Heart right ventricle (tissue), 16 donors: ENCODE data around the gene RASGEF1C. TPM values are rescaled to one million over a fixed set of nuclear protein-coding genes. Genes with fewer than 3 reads are reported as not detected.
A peak's percentile ranks its signal among the peaks of the same experiment; 100 is the strongest.

Experiments used
- ATAC-seq, 8 donors: fragments of 200-7000 bp; cut with Tn5 transposase; one replicate each; pipeline ENCODE4 v1.9.1; 2020; ENCODE audit warnings: mild to moderate bottlenecking in 8 of 8, moderate library complexity in 8 of 8, moderate number of reproducible peaks in 1 of 8
- DNase-seq, 2 donors: peaks; one replicate each; pipeline ENCODE4 v3.0.0-alpha.2; 2020
- H3K27ac ChIP-seq, 10 donors: fragments of 200-600 bp; sonication (generic) in 2 of 10; one replicate each; pipeline versions ENCODE4 v1.5.0 to v1.8.0; 2020 to 2022; ENCODE audit warnings: mild to moderate bottlenecking in 3 of 10
- H3K27me3 ChIP-seq, 7 donors: fragments of 200-600 bp; one replicate each; pipeline ENCODE4 v1.8.0; 2021 to 2022; ENCODE audit warnings: mild to moderate bottlenecking in 2 of 7
- H3K36me3 ChIP-seq, 9 donors: fragments of 200-600 bp; sonication (generic) in 1 of 9; one replicate each; pipeline versions ENCODE4 v1.5.0 to v1.8.0; 2020 to 2022; ENCODE audit warnings: mild to moderate bottlenecking in 2 of 9
- H3K4me1 ChIP-seq, 9 donors: fragments of 200-600 bp; sonication (generic) in 1 of 9; one replicate each; pipeline versions ENCODE4 v1.5.0 to v1.8.0; 2020 to 2022; ENCODE audit warnings: mild to moderate bottlenecking in 4 of 9
- H3K4me3 ChIP-seq, 10 donors: fragments of 200-600 bp; sonication (generic) in 2 of 10; one replicate each; pipeline versions ENCODE4 v1.5.0 to v1.8.0; 2020 to 2022; ENCODE audit warnings: mild to moderate bottlenecking in 7 of 10, moderate library complexity in 2 of 10
- H3K9me3 ChIP-seq, 11 donors: fragments of 200-600 bp in 10 of 11; sonication (generic) in 2 of 11; one replicate each; pipeline versions ENCODE4 v1.5.0 to v1.8.0; 2013 to 2022; ENCODE audit warnings: mild to moderate bottlenecking in 2 of 11, control low read depth in 1 of 11, moderate library complexity in 1 of 11
- CTCF ChIP-seq, 9 donors: fragments of 200-600 bp; sonication (generic) in 2 of 9; IDR thresholded peaks; one replicate each; pipeline versions ENCODE4 v1.5.0 to v1.8.0; 2021 to 2022; ENCODE audit warnings: antibody characterized with exemption in 9 of 9, mild to moderate bottlenecking in 5 of 9, moderate library complexity in 1 of 9
- WGBS, 2 donors: extraction: QIAGEN DNeasy Blood & Tissue Kit; methylation state at CpG; one replicate each; pipeline ENCODE4 v1.1.7; 2013; ENCODE audit warnings: inconsistent platforms in 1 of 2; 5-methylcytosine and 5-hydroxymethylcytosine counted together
- intact Hi-C, 10 donors: fragments of 100-400 bp; cut with DNase I; formaldehyde crosslinking; loops; one replicate each; pipeline versions ENCODE4 v1.11.1 to v1.14.2; 2022
- polyA plus RNA-seq, 2 donors: library from polyadenylated mRNA; stranded (reverse); fragments of 200-250 nt; gene quantifications; one replicate each; pipeline ENCODE4 v1.2.3, GENCODE V29; 2013
- total RNA-seq, 10 donors: library from RNA; stranded (reverse); fragmentation: NEBNext Ultra II Directional in 3 of 10; extraction: Animal tissue kit (Norgen Biotek cat#: 25700) in 3 of 10; gene quantifications; one replicate each; pipeline versions ENCODE4 v1.2.1 to v1.2.4, GENCODE V29; 2021 to 2023
- donor health status: Arrhythmogenic right ventricular cardiomyopathy.
- donor health status: ischemic (EF 13 %, LVEDD 7.1; RV severe dilation, severe dysfunction).
- donor health status: healthy with polysubstance abuse.
- donor health status: DM: no; HTN: yes; CAD: no.
- donor health status: DM: no; HTN: no; CAD: no.
- donor health status: ischemic (EF 25% LVEDD 6.9; RV normal size, moderate dysfunction).
- donor health status: ischemic (EF 25% LVEDD 5.7; RV mildly dilated, moderate dysfunction).
- donor health status: healthy.
- donor health status: DM: yes; HTN: yes; CAD: no.
- donor health status: Ischemic cardiomyopathy.
- donor health status: ischemic (EF 35%, LVEDD 5.7; RV mildly dilated, moderate dysfunction).
- donor health status: nonischemic (EF 11% LVEDD 7.7; RV severe dilation, severe dysfunction).
- donor health status: DM: yes; HTN: yes; CAD: no.
- donor health status: PGD.
- donor health status: ischemic (EF 29% LVEDD 5.4; RV normal size, mild dysfunction).
- donor health status: nonischemic (EF 23%, LVEDD 6.1; RV moderate dilation, normal function).

The RASGEF1C gene
- total and polyA plus RNA-seq, 12 donors = 0.17 to 0.59 (median 0.26) TPM; not detected in 6

- intact Hi-C loops = loop anchor here in 3 of 10 donors (5.0 to 10.0 kb wide), 3 partner anchors 84 to 341 kb away; no protein-coding TSS in a partner anchor
- H3K9me3 ChIP-seq = no peaks in the 10 kb centered on the region
- no peak overlapping the region for H3K4me3 ChIP-seq
- ATAC-seq = peak in 1 of 8 donors; percentile 15
- peaks cover 0 to 22% (median 15%) of the 10 kb centered on the region in 7 donors for H3K27me3 ChIP-seq
- DNase-seq = no peak
- peaks cover 0 to 11% (median 0%) of the 10 kb centered on the region in 9 donors for H3K4me1 ChIP-seq
- H3K36me3 ChIP-seq = no peaks in the 10 kb centered on the region
- TF ChIP-seq CTCF (IDR thresholded peaks at IDR 0.05) = no peak
- no peak overlapping the region for H3K27ac ChIP-seq
- whole genome bisulfite sequencing, 2 donors = 77 to 78% methylated on average over 26 of the region's 26 CpGs
These were observed 77.9 kb downstream of the RASGEF1C start for GRCh38 chr5:180130876-180131740.

- peaks cover 0 to 23% (median 21%) of the 10 kb centered on the region in 7 donors for H3K27me3 ChIP-seq
- H3K27ac ChIP-seq = no peak overlapping the region
- no peaks in the 10 kb centered on the region for H3K36me3 ChIP-seq
- H3K4me3 ChIP-seq = no peak overlapping the region
- TF ChIP-seq CTCF (IDR thresholded peaks at IDR 0.05) = no peak
- no peaks in the 10 kb centered on the region for H3K9me3 ChIP-seq
- DNase-seq (no peak), ATAC-seq (no peak)
- 81 to 86% methylated on average over 16 of the region's 16 CpGs for WGBS, 2 donors
- intact Hi-C loops = loop anchor here in 3 of 10 donors (5.0 to 10.0 kb wide), 3 partner anchors 84 to 342 kb away; no protein-coding TSS in a partner anchor
- H3K4me1 ChIP-seq = peaks cover 0 to 9% (median 0%) of the 10 kb centered on the region in 9 donors
These were observed 78.6 kb downstream of the RASGEF1C start for GRCh38 chr5:180130291-180130869.

GRCh38 chr5:180129291-180130190 is 79.5 kb downstream of the RASGEF1C start:
- intact Hi-C loops = loop anchor here in 9 of 10 donors (2.0 to 10.0 kb wide), 9 partner anchors 78 to 345 kb away; partner anchors contain the start of gene RASGEF1C (in 6 of the 9)
- no peak overlapping the region for H3K27ac ChIP-seq
- whole genome bisulfite sequencing, 2 donors = 78 to 83% methylated on average over 27 of the region's 27 CpGs
- no peak for TF ChIP-seq CTCF (IDR thresholded peaks at IDR 0.05)
- DNase-seq = no peak
- no peak for ATAC-seq
- no peak overlapping the region for H3K4me3 ChIP-seq
- peaks cover 0 to 6% (median 0%) of the 10 kb centered on the region in 9 donors for H3K4me1 ChIP-seq
- H3K9me3 ChIP-seq = no peaks in the 10 kb centered on the region
- H3K27me3 ChIP-seq = peaks cover 0 to 31% (median 25%) of the 10 kb centered on the region in 7 donors
- H3K36me3 ChIP-seq = no peaks in the 10 kb centered on the region
